Measurements from ENCODE around the gene HMGCLL1.

Gene HMGCLL1

GRCh38 chr6:55518529-55519060, 60.4 kb downstream of the HMGCLL1 start:
- no peak for TF ChIP-seq TOX (CRISPR knock-in tag; IDR thresholded peaks at IDR 0.05; ENCODE audit: borderline replicate concordance)
- no peak for TF ChIP-seq PATZ1 (CRISPR knock-in tag; IDR thresholded peaks at IDR 0.05; ENCODE audit: borderline replicate concordance)
- TF ChIP-seq SNAI2 (CRISPR knock-in tag; IDR thresholded peaks at IDR 0.05) = no peak
- no peak for TF ChIP-seq ARNTL (CRISPR knock-in tag; IDR thresholded peaks at IDR 0.05; ENCODE audit: borderline replicate concordance, low read depth)
- TF ChIP-seq ESRRG (CRISPR knock-in tag; IDR thresholded peaks at IDR 0.05) = no peak
- no peak for TF ChIP-seq GLIS3 (CRISPR knock-in tag; IDR thresholded peaks at IDR 0.05)
- no peak for TF ChIP-seq ZNF70 (CRISPR knock-in tag; IDR thresholded peaks at IDR 0.05)
- TF ChIP-seq ZFP30 (CRISPR knock-in tag; IDR thresholded peaks at IDR 0.05) = no peak
- TF ChIP-seq CSDC2 (CRISPR knock-in tag; IDR thresholded peaks at IDR 0.05) = no peak
- no peak for TF ChIP-seq CSRNP3 (CRISPR knock-in tag; IDR thresholded peaks at IDR 0.05)
- TF ChIP-seq ZFP3 (CRISPR knock-in tag; IDR thresholded peaks at IDR 0.05) = no peak
- no peak for TF ChIP-seq ZNF8 (CRISPR knock-in tag; IDR thresholded peaks at IDR 0.05)
- ATAC-seq = no peak

- no peak for ATAC-seq
Measured at GRCh38 chr6:55516736-55517135, 62.3 kb downstream of the HMGCLL1 start.

GRCh38 chr6:55512904-55513303, 66.1 kb downstream of the HMGCLL1 start:
- TF ChIP-seq PATZ1 (CRISPR knock-in tag; IDR thresholded peaks at IDR 0.05; ENCODE audit: borderline replicate concordance) (no peak), ARNTL (CRISPR knock-in tag; IDR thresholded peaks at IDR 0.05; ENCODE audit: borderline replicate concordance, low read depth) (no peak), TOX (CRISPR knock-in tag; IDR thresholded peaks at IDR 0.05; ENCODE audit: borderline replicate concordance) (no peak), TSHZ2 (CRISPR knock-in tag; IDR thresholded peaks at IDR 0.05) (no peak), CSDC2 (CRISPR knock-in tag; IDR thresholded peaks at IDR 0.05) (no peak), ZFP30 (CRISPR knock-in tag; IDR thresholded peaks at IDR 0.05) (no peak), ZNF8 (CRISPR knock-in tag; IDR thresholded peaks at IDR 0.05) (no peak)
- no peak for ATAC-seq

More at GRCh38 chr6:55516736-55517135, 62.3 kb downstream of the HMGCLL1 start:
- TF ChIP-seq ZC3H10 (CRISPR knock-in tag; IDR thresholded peaks at IDR 0.05) (no peak), OSR1 (CRISPR knock-in tag; IDR thresholded peaks at IDR 0.05) (no peak), ZFP30 (CRISPR knock-in tag; IDR thresholded peaks at IDR 0.05) (no peak)

GRCh38 chr6:55511122-55511800, 67.7 kb downstream of the HMGCLL1 start:
- no peak for TF ChIP-seq TOX (CRISPR knock-in tag; IDR thresholded peaks at IDR 0.05; ENCODE audit: borderline replicate concordance)
- ATAC-seq = no peak

GRCh38 chr6:55499591-55499990, 79.4 kb downstream of the HMGCLL1 start:
- ATAC-seq = no peak
- no peak for TF ChIP-seq ESRRG (CRISPR knock-in tag; IDR thresholded peaks at IDR 0.05)
- no peak for TF ChIP-seq ISL1 (CRISPR knock-in tag; IDR thresholded peaks at IDR 0.05)
- TF ChIP-seq POU6F1 (CRISPR knock-in tag; IDR thresholded peaks at IDR 0.05; ENCODE audit: borderline replicate concordance, low read depth) = no peak
- TF ChIP-seq PPARA (CRISPR knock-in tag; IDR thresholded peaks at IDR 0.05; ENCODE audit: borderline replicate concordance) = no peak
- TF ChIP-seq ZNF8 (CRISPR knock-in tag; IDR thresholded peaks at IDR 0.05) = no peak
- TF ChIP-seq TCF4 (CRISPR knock-in tag; IDR thresholded peaks at IDR 0.05; ENCODE audit: borderline replicate concordance) = no peak
- TF ChIP-seq CREB5 (CRISPR knock-in tag; IDR thresholded peaks at IDR 0.05; ENCODE audit: low read depth) = no peak
- TF ChIP-seq ZC3H10 (CRISPR knock-in tag; IDR thresholded peaks at IDR 0.05) = no peak

Data from SK-N-SH treated with all-trans-retinoic acid at 6 μM for 48 hours (cell line).